Type B pancreatic cell (in vitro differentiated cells): ENCODE results near the gene ZAR1. TPM values are rescaled to one million over a fixed set of nuclear protein-coding genes. Genes with fewer than 3 reads are reported as not detected.

Experiments used
- DNase-seq: peaks from one replicate; pipeline ENCODE4 v3.0.0; 2021; ENCODE audit warnings: mixed read lengths; ENCODE audit not compliant: unreplicated experiment; ENCODE audit errors: extremely low spot score
- H3K27ac Mint-ChIP-seq: 2 replicates; pipeline ENCODE4 v1.8.0; 2021; ENCODE audit warnings: mild to moderate bottlenecking, mixed read lengths
- H3K27me3 Mint-ChIP-seq: 2 replicates; pipeline ENCODE4 v1.8.0; 2021; ENCODE audit warnings: mixed read lengths
- H3K36me3 Mint-ChIP-seq: 2 replicates; pipeline ENCODE4 v1.8.0; 2021; ENCODE audit warnings: mixed read lengths
- H3K4me1 Mint-ChIP-seq: one replicate; pipeline ENCODE4 v1.8.0; 2021; ENCODE audit warnings: mixed read lengths; ENCODE audit not compliant: unreplicated experiment
- H3K4me3 Mint-ChIP-seq: 2 replicates; pipeline ENCODE4 v1.8.0; 2021; ENCODE audit warnings: mild to moderate bottlenecking, mixed read lengths
- H3K9me3 Mint-ChIP-seq: 2 replicates; pipeline ENCODE4 v1.8.0; 2021; ENCODE audit warnings: mixed read lengths
- total RNA-seq: library from RNA; stranded (reverse); gene quantifications from 2 replicates; pipeline ENCODE4 v1.2.1, GENCODE V29; 2021; ENCODE audit warnings: low replicate concordance
- TF ChIP-seq, protein P1 (sequence below): fragments of 200-600 bp; sonication (generic); conservative IDR thresholded peaks from 2 replicates; pipeline ENCODE4 v1.5.0; 2021; ENCODE audit warnings: antibody characterized with exemption, mild to moderate bottlenecking

Gene ZAR1
- total RNA-seq, 1 donor from 2014 or later = not detected

GRCh38 chr4:48470570-48470969, 19.5 kb upstream of the ZAR1 start:
- peaks cover 5% of the 10 kb centered on the region for H3K4me1 Mint-ChIP-seq
- no peaks in the 10 kb centered on the region for H3K27me3 Mint-ChIP-seq
- H3K36me3 Mint-ChIP-seq = no peaks in the 10 kb centered on the region
- no peak overlapping the region for H3K4me3 Mint-ChIP-seq
- DNase-seq = no peak
- no peak overlapping the region for H3K27ac Mint-ChIP-seq
- TF ChIP-seq, protein P1, sequence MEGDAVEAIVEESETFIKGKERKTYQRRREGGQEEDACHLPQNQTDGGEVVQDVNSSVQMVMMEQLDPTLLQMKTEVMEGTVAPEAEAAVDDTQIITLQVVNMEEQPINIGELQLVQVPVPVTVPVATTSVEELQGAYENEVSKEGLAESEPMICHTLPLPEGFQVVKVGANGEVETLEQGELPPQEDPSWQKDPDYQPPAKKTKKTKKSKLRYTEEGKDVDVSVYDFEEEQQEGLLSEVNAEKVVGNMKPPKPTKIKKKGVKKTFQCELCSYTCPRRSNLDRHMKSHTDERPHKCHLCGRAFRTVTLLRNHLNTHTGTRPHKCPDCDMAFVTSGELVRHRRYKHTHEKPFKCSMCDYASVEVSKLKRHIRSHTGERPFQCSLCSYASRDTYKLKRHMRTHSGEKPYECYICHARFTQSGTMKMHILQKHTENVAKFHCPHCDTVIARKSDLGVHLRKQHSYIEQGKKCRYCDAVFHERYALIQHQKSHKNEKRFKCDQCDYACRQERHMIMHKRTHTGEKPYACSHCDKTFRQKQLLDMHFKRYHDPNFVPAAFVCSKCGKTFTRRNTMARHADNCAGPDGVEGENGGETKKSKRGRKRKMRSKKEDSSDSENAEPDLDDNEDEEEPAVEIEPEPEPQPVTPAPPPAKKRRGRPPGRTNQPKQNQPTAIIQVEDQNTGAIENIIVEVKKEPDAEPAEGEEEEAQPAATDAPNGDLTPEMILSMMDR = no peak
- H3K9me3 Mint-ChIP-seq = no peaks in the 10 kb centered on the region

- TF ChIP-seq, protein P1 = no peak
- no peaks in the 10 kb centered on the region for H3K9me3 Mint-ChIP-seq
These were observed 17.3 kb upstream of the ZAR1 start for GRCh38 chr4:48472794-48473193.

GRCh38 chr4:48475770-48476169, 14.3 kb upstream of the ZAR1 start:
- TF ChIP-seq, protein P1 = no peak
- H3K4me1 Mint-ChIP-seq = no peaks in the 10 kb centered on the region
- H3K4me3 Mint-ChIP-seq = no peak overlapping the region
- peaks cover 7% of the 10 kb centered on the region for H3K27me3 Mint-ChIP-seq
- no peaks in the 10 kb centered on the region for H3K36me3 Mint-ChIP-seq
- DNase-seq = no peak
- no peak overlapping the region for H3K27ac Mint-ChIP-seq
- no peaks in the 10 kb centered on the region for H3K9me3 Mint-ChIP-seq

More at GRCh38 chr4:48472794-48473193, 17.3 kb upstream of the ZAR1 start:
- Mint-ChIP-seq H3K4me1 (peaks cover 5% of the 10 kb centered on the region), H3K36me3 (no peaks in the 10 kb centered on the region), H3K27me3 (no peaks in the 10 kb centered on the region), H3K4me3 (no peak overlapping the region), H3K27ac (no peak overlapping the region)
- no peak for DNase-seq

DNA sequence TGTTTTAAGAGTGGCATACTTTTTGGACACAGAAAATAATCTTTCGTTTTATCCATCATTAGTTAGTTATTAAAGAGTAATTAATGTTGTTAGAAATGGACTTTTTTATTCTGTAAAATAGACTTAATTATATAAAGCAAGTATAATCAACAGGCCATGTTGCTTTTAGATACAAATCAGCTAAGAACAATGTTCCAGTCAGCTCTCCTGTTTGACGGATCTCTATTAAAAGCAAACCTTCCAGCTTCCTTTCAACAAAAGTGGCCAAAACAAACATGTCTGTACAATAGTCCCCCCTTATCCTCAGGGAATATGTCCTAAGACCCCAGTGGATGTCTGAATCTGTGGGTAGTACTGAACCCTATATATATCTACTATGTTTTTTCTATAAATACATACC, 11.8 kb upstream of the ZAR1 start:
- Mint-ChIP-seq H3K27ac (no peak overlapping the region), H3K9me3 (no peaks in the 10 kb centered on the region), H3K4me1 (peaks cover 6% of the 10 kb centered on the region), H3K27me3 (peaks cover 31% of the 10 kb centered on the region), H3K4me3 (no peak overlapping the region), H3K36me3 (no peaks in the 10 kb centered on the region)
- no peak for DNase-seq
- TF ChIP-seq, protein P1 = no peak

- Mint-ChIP-seq H3K27ac (no peak overlapping the region), H3K4me3 (no peak overlapping the region), H3K4me1 (peaks cover 6% of the 10 kb centered on the region), H3K9me3 (no peaks in the 10 kb centered on the region), H3K27me3 (peaks cover 55% of the 10 kb centered on the region), H3K36me3 (no peaks in the 10 kb centered on the region)
- TF ChIP-seq, protein P1 = no peak
- no peak for DNase-seq
These were observed 8.5 kb upstream of the ZAR1 start for GRCh38 chr4:48481581-48481980.
